C4-2B (cell line): ENCODE results near the gene FCER1A.

Experiments used
- H3K27ac ChIP-seq: fragments of 450-650 bp; 2 replicates; pipeline ENCODE4 v1.5.1; 2017
- CTCF ChIP-seq: fragments of 450-650 bp; conservative IDR thresholded peaks from 2 replicates; pipeline ENCODE4 v1.5.1; 2017; ENCODE audit warnings: mild to moderate bottlenecking
- ZFX ChIP-seq: fragments of 450-650 bp; IDR thresholded peaks from 2 replicates; pipeline ENCODE4 v1.6.1; 2017

FCER1A gene

GRCh38 chr1:159352436-159352835 lies 50.3 kb downstream of the FCER1A start:
- TF ChIP-seq CTCF (no peak), ZFX (no peak)

More at GRCh38 chr1:159352436-159352835, 50.3 kb downstream of the FCER1A start:
- H3K27ac ChIP-seq: no peak overlapping the region
